ENCODE data around the gene NPHS2.

The NPHS2 gene

DNA sequence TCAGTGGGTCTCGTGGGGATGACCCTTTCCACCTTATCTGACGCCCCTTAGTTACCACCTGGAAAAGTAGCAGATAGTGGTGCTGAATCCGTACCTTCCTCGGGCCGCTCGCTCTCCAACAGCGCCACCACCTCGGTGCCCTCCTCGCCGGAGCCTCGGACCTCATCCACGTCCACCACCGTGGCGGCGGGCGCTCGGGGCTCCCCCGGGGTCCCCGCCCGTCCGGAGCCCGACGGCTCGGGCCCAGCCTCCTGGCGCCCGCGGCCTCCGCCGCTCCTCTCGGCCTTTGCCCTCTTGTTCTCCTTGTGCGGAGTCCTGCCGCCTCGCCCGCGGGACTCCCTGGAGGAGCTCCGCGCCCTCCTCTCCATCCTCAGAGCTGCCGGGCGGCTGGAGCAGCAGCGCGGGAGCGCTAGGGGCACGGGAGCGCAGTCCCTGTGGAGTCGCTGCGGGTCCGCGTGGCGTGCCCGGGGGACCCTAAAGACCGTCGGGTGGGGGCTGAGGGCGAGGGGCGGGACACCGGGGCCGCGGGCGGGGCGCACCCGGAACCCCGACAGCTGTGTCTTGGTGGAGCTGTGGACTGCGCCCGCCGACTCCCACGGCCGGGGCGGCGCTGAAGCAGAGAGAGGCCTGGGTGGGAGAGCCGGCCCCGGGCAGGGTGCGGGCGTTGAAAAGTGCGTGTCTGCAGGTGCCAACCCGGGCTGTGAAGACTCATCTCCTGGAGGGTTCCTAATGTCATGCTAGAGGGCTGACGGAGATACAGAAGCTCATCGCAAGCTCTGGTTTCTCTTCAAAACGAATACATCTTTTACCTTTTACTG, at the start of gene NPHS2:
Gene NPHS2 (minus strand): TSS at position 452 of the 818 bp plus-strand sequence. CDS start 84 bp downstream, at position 368.
- DNase-seq (ENCODE audit: low spot score) = no peak

DNA sequence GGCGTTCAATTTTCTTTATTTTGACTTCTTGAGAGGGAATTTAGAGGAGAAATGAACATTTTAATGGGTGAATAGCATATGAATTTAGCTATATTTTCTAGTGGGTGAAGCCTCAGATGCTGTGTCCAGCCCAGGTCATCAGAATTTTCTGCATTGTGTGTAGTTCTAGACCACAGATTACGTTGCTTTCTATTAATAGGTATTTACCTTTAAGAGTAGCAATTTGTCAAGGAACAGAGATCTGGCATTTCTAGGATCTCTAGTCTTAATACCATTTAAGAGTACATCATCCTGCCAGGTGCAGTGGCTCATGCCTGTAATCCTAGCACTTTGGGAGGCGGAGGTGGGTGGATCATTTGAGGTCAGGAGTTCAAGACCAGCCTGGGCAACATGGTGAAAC, 36.6 kb upstream of the NPHS2 start:
- no peak for DNase-seq (ENCODE audit: low spot score)

DNA sequence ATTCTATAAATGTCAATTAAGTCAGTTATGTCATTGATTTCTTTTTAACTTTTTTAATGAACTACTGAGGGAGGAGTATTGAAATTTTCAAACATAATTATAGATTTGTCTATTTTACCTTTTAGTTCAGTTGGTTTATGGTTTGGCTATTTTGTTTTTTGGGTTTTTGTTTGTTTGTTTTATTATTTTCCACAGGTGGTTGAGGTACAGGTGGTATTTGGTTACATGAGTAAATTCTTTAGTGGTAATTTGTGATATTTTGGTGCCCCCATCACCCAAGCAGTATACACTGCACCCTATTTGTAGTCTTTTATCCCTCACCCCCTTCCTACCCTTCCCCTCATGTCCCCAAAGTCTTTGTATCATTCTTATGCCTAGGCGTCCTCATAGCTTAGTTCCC, 25.3 kb upstream of the NPHS2 start:
- DNase-seq (ENCODE audit: low spot score) = no peak

DNA sequence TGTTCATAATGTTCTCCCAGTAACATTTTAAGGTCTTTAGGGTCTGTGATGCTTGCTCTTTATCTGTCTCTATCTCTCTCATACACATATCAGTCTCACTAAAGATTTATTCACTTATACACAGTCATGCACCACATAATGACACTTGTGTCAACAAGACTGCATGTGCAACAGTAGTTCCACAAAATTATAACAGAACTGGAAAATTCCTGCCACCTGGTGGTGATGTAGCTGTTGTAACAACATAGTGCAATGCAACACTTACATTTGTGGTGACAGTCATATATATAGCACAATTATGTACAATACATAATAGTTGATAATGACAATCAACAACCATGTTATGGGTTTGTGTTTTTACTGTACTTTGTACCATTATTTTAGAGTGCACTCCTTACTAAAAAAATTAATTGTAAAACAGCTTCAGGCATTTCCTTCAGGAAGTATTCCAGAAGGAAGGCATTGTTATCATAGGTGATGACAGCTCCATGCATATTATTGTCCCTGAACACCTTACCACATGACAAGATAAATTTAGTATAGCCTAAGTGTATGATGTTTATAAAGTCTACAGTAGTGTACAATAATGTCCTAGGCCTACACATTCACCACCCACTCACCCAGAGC, 24.0 kb upstream of the NPHS2 start:
- peak; percentile 68 for DNase-seq (ENCODE audit: low spot score)

DNA sequence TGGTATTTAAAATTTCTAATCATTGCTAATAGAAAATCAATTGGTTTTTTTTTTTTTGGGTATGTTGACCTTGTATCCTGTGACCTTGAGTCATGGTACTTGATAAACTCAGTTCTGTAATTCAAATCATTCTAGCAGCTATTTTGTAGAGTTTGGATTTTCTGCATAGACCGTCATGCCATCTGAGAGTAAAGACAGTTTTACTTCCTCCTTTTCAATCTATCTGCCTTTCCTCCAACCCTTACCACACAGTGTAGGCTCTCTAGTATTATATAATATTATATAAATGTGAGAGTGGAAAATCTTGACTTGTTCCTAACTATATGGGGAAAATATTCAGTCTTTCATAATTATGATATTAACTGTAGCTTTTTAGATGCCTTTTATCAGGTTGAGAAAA, 22.9 kb upstream of the NPHS2 start:
- no peak for DNase-seq (ENCODE audit: low spot score)

DNA sequence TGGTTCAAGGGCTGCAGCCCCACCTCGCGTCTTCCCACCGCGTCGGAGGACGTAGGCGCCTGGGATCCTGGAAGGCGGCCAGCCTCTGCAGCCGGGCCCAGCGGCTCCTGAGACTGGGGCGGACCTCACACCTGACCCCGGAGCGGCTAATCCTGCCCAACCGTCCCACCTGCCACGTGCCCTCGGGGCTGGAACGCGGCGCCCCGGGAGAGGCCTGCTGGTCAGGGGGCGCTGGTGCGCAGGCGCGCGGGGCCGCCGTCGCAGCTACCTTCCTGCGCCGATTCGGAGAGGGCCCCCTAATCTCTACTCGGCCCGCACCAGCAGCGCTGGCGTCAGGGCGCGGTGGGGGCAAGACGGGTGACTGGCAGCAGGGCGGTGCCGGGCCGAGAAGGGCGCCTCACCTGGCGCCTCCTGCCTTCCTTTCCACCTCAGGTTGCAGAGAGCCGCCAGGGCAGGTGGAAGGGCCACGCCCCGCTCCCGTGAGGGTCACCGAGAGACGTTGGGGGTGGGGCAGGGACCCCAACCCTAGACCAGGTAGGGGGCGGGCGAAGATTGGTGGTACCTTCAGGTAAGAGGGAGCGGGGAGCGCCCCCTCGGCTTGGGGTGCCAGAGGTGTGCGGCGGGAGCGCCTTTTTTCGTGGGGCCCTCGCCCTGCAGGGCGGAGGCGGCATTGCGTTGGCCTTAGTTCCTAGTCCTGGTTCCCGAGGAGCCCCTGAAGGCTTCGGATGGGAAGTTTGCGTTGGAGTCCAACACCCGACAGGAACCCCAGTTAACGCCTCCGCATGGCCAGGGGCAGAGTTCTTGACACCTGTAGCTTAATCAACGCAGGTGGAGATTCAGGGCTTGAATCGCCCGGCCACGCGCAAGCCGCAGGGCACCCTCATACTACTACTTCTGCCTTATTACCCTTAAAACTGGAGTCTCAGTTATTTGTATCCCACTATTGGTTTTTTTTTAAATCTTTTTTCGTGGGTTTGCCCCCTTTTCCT, 16.1 kb upstream of the NPHS2 start, which contains the start of gene TDRD5:
Gene TDRD5 (plus strand): TSS at position 241 of the 989 bp plus-strand sequence. CDS start 784 bp downstream, outside the sequence.
- no peak for DNase-seq (ENCODE audit: low spot score)

DNA sequence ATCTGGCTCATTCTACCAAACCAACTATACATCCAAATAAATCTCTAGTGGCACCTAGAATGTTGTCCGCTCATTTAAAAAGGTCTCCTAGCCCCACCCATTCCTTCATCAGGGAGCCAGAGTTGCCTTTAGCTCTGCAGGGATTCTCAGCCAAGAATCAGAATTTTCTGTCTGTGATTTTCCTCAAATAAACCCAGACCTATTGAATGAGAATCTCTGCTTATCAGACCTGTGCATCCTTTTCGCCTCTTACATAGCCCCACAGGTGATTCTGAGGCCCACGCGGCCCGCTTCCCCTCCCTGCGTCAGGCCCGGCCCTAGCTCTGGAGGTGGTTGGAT, 15.5 kb upstream of the NPHS2 start:
- no peak for DNase-seq (ENCODE audit: low spot score)

DNA sequence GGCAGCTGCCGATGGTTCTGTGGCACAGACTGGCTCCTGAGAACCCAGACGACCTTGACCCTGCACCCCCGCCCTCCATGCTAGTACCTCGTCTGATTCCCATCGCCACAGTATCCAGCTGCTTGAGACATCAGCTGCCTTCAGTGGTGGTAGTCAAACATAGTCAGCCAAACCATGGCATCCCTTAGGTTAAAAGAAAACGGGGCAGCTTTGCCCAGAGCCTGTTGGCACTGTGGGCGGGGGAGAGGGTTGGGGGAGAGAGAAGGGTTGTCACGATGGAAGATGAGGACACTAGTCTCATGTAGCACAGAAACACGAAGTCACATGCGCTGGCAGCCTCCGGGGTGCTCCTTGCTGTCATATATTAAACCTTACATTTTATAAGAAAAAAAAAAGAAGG, 14.9 kb upstream of the NPHS2 start:
- DNase-seq (ENCODE audit: low spot score) = no peak

DNA sequence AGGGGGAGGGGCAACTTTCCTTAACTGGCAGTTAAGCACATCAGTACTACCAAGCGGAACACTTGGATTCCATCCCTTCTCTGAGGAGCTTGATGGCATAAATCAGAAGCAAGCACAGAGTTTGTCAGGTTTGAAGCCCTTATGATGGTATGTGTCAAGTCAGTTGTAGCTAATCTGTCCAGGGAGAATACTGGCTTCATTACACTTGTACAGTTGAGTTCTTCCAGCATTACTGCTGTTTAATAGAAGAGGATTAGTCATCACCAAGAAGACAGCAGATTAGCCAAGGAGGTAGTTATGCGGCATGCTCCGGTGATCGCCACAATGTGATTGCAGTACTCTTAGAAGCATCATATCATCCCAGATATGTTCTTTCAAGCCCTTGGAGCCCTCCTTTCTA, 13.8 kb upstream of the NPHS2 start:
- no peak for DNase-seq (ENCODE audit: low spot score)

DNA sequence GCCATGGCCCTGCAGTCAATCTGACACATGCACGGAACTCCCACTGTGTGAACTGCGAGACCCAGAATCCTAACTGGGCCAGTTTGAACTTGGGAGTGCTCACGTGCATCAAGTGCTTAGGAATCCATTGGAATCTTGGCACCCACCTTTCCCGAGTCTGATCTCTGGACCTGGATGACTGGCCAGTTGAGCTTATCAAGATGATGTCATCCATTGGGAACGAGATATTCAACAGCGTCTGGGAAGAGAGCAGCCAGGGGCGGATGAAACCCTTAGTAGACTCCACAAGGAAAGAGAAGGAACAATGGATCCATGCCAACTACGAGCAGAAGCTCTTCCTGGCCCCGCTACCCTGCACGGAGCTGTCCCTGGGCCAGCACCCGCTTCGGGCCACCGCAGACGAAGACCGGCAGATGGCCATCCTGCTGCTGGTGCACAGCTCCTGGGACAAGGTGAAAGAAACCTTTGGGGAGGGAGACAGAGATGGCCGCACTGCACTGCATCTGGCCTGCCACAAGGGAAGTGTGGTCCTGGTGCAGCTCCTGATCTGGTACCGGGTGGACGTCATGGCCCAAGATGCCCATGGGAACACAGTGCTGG, 12.8 kb upstream of the NPHS2 start:
- no peak for DNase-seq (ENCODE audit: low spot score)

DNA sequence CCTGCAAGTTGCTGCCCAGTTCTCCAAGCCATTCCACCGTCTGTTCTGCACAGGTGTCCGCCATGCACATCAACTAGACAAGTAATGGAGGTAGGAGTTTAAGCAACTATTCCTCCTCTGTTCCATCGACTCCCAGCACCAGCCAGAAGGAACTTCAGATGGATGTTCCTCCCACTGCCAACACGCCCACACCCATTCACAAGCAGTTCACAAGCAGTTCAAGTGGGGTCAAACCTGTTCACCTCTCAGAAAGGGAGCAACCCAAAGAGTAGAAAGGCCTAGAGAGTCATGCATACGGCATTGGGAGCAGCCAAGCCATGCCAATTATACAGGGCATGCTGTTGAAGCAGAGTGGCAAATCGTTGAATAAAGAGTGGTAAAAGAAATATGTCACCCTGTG, 11.6 kb upstream of the NPHS2 start:
- DNase-seq (ENCODE audit: low spot score) = no peak

DNA sequence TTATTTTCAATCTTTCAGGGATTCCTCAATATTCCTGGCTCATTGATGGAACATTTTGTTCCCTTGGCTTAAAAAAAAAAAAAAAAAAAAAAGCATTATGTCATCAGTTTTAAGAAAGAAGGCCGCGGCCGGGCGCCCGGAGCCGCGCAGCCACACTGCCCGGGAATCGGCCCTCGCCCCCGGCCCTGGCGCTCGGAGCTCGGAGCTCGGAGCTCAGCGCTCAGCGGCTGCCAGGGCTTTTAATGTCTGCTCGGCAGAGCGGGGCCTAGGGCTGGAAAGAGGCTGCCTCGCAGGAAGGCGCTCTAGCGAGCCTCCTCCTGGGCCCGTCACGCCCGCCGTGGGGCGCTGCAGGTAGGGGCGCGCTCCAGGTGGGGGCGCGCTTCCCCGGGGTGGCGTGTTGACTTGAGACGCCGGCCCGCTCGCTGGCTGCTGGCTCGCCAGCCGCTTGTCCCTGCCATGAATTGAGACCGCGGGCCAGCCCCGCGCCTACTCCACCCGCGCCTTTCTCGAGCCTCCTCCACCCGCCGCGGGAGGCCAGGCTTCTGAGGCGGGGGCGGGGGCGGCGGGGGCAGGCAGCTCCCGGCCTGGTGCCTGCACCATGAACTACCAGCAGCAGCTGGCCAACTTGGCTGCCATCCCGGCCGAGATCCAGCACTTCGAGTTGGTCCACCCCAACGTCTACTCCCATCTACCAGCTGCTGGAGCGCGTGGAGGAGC, 10.5 kb upstream of the NPHS2 start:
- DNase-seq (ENCODE audit: low spot score) = no peak

DNA sequence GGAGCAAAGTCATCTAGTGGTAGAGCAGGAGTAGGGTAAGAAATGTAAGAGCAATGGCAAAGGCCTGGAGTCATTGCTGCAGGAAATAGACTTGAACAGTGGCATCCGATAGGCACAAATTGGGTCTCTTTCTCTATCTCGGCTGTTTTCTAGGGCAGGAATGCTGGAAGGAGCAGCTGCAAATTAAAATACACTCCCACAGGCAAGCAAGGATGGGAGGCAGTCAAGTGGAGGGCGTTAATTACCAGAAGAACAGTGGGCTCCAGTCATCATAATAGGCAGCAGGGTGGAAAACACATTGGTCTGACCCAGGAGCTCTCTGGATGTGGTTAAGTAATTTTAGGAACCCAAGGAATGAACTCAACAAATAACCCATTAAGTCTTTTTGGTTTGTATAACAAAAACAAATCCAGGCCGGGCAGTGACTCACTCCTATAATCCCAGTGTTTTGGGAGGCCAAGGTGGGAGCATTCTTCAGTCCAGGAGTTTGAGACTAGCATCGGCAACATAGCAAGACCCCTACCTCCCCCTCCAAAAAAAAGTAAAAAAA, 8.1 kb upstream of the NPHS2 start:
- DNase-seq (ENCODE audit: low spot score) = no peak

DNA sequence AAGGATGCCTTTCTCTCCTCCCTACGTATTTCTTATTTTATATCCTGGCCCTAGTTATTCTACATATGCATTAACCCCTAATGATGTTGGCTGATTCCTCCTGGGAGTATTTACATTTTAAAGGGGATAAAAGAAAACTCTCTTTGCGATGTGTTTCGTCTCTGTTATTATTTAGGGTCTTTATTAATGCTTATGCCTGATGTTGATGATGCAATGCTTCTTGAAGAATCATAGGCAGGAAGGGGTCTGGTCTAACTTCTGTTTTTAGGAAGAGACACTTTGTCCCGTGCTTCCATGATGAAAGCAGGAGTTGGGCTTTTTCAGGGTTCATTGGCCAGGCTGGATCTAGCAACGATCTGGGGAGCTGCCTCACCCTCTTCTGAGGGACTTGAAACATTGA, 761 bp upstream of the NPHS2 start:
- DNase-seq (ENCODE audit: low spot score) = no peak

DNA sequence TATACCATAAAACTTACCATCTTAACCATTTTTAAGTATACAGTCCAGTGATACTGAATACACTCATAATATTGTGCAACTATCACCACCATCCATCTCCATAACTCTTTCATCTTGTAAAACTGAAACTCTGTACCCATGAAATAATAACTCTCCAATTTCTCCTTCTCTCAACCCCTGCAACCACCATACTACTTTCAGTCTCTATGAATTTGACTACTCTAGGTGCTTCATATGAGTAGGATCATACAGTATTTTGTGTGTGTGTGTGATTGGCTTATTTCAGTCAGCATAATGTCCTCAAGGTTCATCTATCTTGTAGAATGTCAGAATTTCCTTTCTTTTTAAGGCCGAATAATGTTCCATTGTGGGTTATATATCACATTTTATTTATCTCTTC, 17.7 kb downstream of the NPHS2 start:
- DNase-seq (ENCODE audit: low spot score) = no peak

DNA sequence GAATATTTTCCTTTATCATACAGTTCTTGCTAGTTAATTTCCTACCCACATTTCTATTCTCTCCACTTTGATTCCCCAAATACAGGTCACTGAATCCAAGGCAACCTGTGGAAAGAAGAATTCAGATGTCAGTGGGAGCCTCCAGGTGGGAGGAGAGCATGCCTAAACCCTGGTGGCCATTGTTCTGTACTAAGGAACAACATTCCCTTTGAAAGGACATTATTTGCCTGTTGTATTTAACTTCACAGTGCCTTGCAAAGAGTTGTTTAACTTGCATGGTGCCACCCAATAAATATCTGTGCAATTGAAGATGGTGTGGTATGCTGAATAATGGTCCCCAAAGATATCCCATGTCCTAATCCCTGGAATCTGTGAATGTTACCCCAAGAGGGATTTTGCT, 21.3 kb downstream of the NPHS2 start:
- DNase-seq (ENCODE audit: low spot score) = no peak

DNA sequence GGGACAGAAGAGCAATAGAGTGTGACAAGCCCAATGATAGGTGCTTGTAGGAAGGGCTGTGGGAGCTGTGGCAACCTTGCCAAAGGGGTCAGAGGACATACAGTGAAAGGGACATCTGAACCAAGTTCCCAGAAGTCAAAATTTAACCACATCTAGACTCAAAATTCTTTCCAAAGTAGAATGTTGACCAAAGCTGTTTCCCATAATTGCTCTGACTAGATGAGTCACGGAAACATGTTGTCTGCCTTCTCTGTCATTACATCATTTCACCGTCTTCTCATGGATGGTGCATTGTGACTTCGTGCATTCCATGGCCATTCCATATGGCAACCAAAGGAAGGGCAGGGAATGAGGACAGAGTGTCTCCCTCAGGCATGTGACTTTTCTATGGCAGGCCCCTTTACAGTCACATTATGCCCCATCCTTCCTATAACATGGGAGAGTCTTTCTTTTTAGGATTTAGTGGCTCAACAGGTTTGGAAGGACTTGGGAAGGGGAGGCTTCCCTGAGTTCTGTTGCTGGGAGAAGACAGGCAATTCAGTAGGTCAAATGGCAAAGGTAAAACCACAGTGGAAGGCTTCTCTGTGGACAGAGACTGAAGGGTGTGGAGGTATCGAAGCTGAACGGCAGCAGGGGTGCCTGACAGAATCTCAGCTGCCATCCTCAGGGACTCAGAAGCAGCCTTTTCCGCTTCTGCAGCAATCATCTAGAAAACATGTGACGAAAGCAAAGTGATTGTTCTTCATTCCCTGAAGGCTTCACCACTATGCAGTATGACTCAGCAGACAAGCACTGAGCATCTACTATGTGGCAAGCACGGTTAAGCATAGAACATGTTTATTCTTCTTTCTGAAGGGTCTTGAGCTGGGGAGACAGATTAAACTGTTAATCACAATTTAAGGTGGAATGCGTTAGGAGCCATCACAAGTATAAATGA, 24.7 kb downstream of the NPHS2 start:
- DNase-seq (ENCODE audit: low spot score) = peak; percentile 39

DNA sequence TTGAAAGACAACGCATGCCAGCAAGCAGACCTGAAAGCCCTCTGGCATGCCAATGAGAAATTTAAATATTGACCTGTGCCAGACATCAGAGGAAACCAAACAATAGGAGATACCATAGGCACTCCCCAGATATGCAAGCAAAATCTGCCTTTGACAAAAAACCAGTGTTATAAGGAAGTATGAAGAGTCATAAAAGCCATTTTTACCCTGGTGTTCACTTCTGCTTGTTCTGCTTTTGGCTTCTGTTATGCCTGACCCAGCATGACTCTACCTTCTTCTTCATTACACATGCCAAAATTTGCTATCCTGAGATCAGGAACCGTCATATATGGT, 26.4 kb downstream of the NPHS2 start:
- DNase-seq (ENCODE audit: low spot score) = no peak

DNA sequence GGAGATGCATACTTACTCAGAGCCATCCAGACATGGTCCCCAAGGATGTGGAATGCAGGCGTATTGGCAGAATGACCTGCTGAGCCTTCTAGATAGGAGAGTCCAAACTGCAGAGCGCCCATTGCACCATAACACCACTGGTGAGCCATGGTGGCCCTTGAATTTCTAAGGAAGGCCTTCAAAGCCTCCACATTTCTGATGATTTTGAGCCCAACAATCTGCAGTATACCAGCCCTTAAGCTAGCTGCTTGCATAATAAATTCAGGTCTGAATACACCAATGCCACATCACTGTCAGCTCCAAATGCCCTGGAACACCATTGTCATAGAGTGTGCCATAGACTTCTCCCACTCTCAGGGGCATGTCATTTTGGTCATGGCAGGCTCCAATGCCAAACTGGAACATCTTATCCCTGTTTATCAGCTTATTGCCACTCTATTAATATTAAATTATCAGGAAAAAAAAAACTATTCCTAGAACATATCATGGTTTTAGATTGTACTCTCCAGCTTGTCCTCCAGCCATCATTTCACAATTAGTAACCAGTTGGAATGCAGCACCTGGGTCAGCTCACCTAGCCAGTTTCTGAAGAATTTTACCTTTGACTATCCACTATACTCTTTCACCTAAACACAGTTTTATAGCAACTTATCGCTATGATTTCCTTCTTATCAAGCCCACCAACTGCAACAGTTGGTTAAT, 26.9 kb downstream of the NPHS2 start:
- no peak for DNase-seq (ENCODE audit: low spot score)

Data from RKO (cell line).